ENCODE results near the gene STS. TPM values are rescaled to one million over a fixed set of nuclear protein-coding genes. Genes with fewer than 3 reads are reported as not detected.

The STS gene
- total RNA-seq, 1 donor from 2014 or later, result 0.97 TPM

DNA sequence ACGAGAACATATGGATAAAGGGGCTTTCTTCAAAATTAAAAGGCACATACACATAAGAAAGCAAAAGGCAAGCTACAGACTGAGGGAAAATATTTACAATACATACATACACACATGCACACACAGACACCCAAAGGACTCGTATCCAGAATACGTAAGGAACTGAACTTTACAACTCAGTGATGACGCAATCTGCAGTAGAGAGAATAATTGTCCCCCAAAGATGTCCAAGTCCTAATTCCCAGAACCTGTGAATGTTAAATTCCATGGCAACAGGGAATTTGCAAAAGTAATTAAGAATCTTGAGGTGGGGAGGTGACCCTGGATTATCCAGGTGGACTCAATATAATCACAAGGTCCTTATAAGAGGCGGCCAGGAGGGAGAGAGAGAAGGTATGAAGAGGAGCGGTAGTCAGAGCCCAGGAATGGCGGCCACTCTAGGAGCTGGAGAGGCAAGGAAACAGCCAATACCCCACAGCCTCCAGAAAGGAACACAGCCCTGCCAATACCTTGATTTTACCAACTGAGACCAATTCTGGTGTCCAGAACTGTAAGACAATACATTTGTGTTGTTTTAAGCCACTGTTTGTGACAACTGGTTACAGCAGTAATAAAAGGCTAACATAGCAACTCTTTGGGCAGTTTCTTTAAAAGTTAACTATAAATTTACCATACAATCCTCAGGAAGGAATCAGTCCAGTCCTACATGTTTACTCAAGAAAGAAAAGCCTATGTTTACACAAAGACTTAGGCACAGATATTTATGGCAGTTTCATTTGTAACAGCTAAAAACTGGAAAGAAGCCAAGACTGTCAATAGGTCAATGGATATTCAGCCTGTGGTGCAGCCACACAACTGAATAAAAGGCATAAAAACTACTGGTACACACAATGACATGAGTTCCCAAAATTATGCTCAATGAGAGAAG is 27.3 kb upstream of the STS start:
- peaks cover 10% of the 10 kb centered on the region for H3K4me1 Mint-ChIP-seq

DNA sequence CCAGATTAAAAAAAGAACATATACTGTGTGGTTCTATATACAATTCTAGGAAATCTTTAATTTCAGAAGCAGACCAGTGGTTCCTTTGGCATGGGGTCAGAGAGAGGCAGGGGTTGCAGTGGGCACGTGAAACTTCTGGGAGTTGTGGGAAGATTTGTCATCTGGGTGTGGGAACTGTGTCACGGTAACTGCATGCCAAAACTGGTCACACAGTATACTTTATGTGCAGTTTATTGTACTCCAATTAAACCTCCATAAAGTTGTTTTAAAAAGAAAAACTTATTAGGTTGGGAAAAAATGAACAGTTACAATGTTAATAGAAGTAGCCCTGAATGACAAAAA is 26.7 kb upstream of the STS start:
- H3K27ac Mint-ChIP-seq, result no peak overlapping the region
- no peaks in the 10 kb centered on the region for H3K4me1 ChIP-seq
- peaks cover 31% of the 10 kb centered on the region for H3K9me3 Mint-ChIP-seq
- no peaks in the 10 kb centered on the region for H3K9me3 ChIP-seq (ENCODE audit: low read depth)
- H3K9ac ChIP-seq, result no peak overlapping the region
- no peaks in the 10 kb centered on the region for H3K79me2 ChIP-seq (ENCODE audit: low read depth)
- H3K4me3 Mint-ChIP-seq, result no peak overlapping the region
- H3K4me1 Mint-ChIP-seq, result peaks cover 10% of the 10 kb centered on the region
- no peaks in the 10 kb centered on the region for H3K27me3 ChIP-seq
- no peak overlapping the region for H3K27ac ChIP-seq
- no peak overlapping the region for H2AFZ ChIP-seq (replicated peaks)
- no peak for TF ChIP-seq EZH2phosphoT487 (IDR thresholded peaks at IDR 0.05)
- no peaks in the 10 kb centered on the region for H3K36me3 ChIP-seq
- no peak overlapping the region for H3K4me3 ChIP-seq
- peaks cover 28% of the 10 kb centered on the region for H3K36me3 Mint-ChIP-seq
- H3F3A ChIP-seq (ENCODE audit: low read depth), result no peaks in the 10 kb centered on the region
- H3K27me3 Mint-ChIP-seq (ENCODE audit: insufficient read depth, low read depth), result no peaks in the 10 kb centered on the region
- no peak overlapping the region for H3K4me2 ChIP-seq
- no peaks in the 10 kb centered on the region for H4K20me1 ChIP-seq (ENCODE audit: low read depth)
- no peak for DNase-seq (ENCODE audit: low spot score)

More for the DNA sequence above, 27.3 kb upstream of the STS start:
- Histone ChIP-seq H3K4me2 (no peak overlapping the region), H2AFZ (replicated peaks) (no peak overlapping the region), H4K20me1 (ENCODE audit: low read depth) (no peaks in the 10 kb centered on the region), H3K4me3 (no peak overlapping the region), H3K36me3 (no peaks in the 10 kb centered on the region), H3K4me1 (no peaks in the 10 kb centered on the region), H3K79me2 (ENCODE audit: low read depth) (no peaks in the 10 kb centered on the region), H3K9ac (no peak overlapping the region), H3K9me3 (ENCODE audit: low read depth) (no peaks in the 10 kb centered on the region), H3K27ac (no peak overlapping the region), H3K27me3 (no peaks in the 10 kb centered on the region), H3F3A (ENCODE audit: low read depth) (no peaks in the 10 kb centered on the region)
- DNase-seq (ENCODE audit: low spot score), result no peak
- Mint-ChIP-seq H3K4me3 (no peak overlapping the region), H3K27ac (no peak overlapping the region), H3K36me3 (peaks cover 23% of the 10 kb centered on the region), H3K27me3 (ENCODE audit: insufficient read depth, low read depth) (no peaks in the 10 kb centered on the region), H3K9me3 (peaks cover 26% of the 10 kb centered on the region)
- TF ChIP-seq, protein P1, sequence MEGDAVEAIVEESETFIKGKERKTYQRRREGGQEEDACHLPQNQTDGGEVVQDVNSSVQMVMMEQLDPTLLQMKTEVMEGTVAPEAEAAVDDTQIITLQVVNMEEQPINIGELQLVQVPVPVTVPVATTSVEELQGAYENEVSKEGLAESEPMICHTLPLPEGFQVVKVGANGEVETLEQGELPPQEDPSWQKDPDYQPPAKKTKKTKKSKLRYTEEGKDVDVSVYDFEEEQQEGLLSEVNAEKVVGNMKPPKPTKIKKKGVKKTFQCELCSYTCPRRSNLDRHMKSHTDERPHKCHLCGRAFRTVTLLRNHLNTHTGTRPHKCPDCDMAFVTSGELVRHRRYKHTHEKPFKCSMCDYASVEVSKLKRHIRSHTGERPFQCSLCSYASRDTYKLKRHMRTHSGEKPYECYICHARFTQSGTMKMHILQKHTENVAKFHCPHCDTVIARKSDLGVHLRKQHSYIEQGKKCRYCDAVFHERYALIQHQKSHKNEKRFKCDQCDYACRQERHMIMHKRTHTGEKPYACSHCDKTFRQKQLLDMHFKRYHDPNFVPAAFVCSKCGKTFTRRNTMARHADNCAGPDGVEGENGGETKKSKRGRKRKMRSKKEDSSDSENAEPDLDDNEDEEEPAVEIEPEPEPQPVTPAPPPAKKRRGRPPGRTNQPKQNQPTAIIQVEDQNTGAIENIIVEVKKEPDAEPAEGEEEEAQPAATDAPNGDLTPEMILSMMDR (IDR thresholded peaks at IDR 0.05), result no peak

DNA sequence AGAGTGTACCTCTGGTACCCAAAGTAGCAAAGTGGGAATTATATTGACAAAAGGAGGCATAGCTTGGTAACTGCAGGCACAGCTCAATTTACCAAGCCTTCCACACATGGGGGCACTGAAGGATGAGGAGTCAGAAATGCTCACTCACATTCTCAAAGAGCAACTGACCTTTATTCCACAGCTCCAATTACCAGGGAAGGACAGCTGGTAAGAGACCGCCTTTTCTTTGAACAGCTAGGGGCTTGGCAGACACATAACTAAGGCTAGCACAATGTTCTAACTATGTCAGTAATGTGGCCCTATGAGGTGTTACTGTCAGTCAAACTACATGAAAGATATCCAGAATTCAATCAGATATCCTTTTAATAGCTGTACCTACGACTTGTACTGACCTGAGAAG is 20.5 kb upstream of the STS start:
- H3K27ac ChIP-seq, result no peak overlapping the region
- no peaks in the 10 kb centered on the region for H3F3A ChIP-seq (ENCODE audit: low read depth)
- H3K4me3 Mint-ChIP-seq, result no peak overlapping the region
- H3K4me3 ChIP-seq, result no peak overlapping the region
- peaks cover 42% of the 10 kb centered on the region for H3K36me3 Mint-ChIP-seq
- no peak overlapping the region for H3K27ac Mint-ChIP-seq
- H3K27me3 Mint-ChIP-seq (ENCODE audit: insufficient read depth, low read depth), result no peaks in the 10 kb centered on the region
- H3K4me1 Mint-ChIP-seq, result peaks cover 2% of the 10 kb centered on the region
- peaks cover 5% of the 10 kb centered on the region for H3K9me3 ChIP-seq (ENCODE audit: low read depth)
- no peaks in the 10 kb centered on the region for H3K36me3 ChIP-seq
- H2AFZ ChIP-seq (replicated peaks), result no peak overlapping the region
- H3K27me3 ChIP-seq, result no peaks in the 10 kb centered on the region
- DNase-seq (ENCODE audit: low spot score), result no peak
- H4K20me1 ChIP-seq (ENCODE audit: low read depth), result no peaks in the 10 kb centered on the region
- H3K79me2 ChIP-seq (ENCODE audit: low read depth), result no peaks in the 10 kb centered on the region
- peaks cover 44% of the 10 kb centered on the region for H3K9me3 Mint-ChIP-seq
- H3K4me1 ChIP-seq, result peaks cover 2% of the 10 kb centered on the region
- no peak overlapping the region for H3K9ac ChIP-seq
- no peak overlapping the region for H3K4me2 ChIP-seq
- no peak for TF ChIP-seq EZH2 (IDR thresholded peaks at IDR 0.05)
- TF ChIP-seq, protein P1 (IDR thresholded peaks at IDR 0.05), result no peak
- no peak for TF ChIP-seq EZH2phosphoT487 (IDR thresholded peaks at IDR 0.05)

DNA sequence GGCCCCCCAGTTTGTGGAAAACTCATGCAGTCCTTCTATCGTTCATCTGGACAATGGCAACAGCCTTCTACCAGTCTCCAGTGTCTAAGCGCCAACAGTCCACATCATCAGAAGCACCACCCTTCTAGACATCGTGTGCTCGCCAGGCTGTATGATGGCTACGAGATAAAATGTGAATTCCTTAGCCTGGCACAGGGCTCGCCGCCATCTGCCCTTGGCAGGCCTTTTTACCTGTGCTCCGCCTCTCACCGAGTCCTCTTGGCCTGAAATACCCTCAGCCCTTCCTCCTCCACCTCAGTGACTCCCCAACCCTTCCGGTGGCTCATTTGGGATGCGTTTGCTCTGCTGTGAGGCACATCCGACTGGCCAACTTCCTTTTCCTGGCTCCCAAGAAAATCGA is 15.9 kb upstream of the STS start:
- Histone ChIP-seq H3K9ac (no peak overlapping the region), H3K27ac (no peak overlapping the region), H3K27me3 (no peaks in the 10 kb centered on the region), H3F3A (ENCODE audit: low read depth) (no peaks in the 10 kb centered on the region), H3K4me2 (no peak overlapping the region), H3K36me3 (no peaks in the 10 kb centered on the region), H2AFZ (replicated peaks) (no peak overlapping the region), H3K4me3 (no peak overlapping the region), H3K79me2 (ENCODE audit: low read depth) (peaks cover 7% of the 10 kb centered on the region), H3K9me3 (ENCODE audit: low read depth) (peaks cover 5% of the 10 kb centered on the region), H3K4me1 (peaks cover 2% of the 10 kb centered on the region), H4K20me1 (ENCODE audit: low read depth) (no peaks in the 10 kb centered on the region)
- Mint-ChIP-seq H3K4me1 (peaks cover 22% of the 10 kb centered on the region), H3K36me3 (peaks cover 38% of the 10 kb centered on the region), H3K27ac (no peak overlapping the region), H3K4me3 (no peak overlapping the region), H3K27me3 (ENCODE audit: insufficient read depth, low read depth) (no peaks in the 10 kb centered on the region), H3K9me3 (peaks cover 27% of the 10 kb centered on the region)
- TF ChIP-seq, protein P1 (IDR thresholded peaks at IDR 0.05), result no peak
- no peak for TF ChIP-seq EZH2phosphoT487 (IDR thresholded peaks at IDR 0.05)
- TF ChIP-seq EZH2 (IDR thresholded peaks at IDR 0.05), result no peak
- no peak for DNase-seq (ENCODE audit: low spot score)

Measured in neural progenitor cell (in vitro differentiated cells).